Suprapubic skin (tissue), 3 donors: ENCODE results near the gene ITPA.

Experiments
- CTCF ChIP-seq, 2 donors: fragments of 200-600 bp in 1 of 2; fragments of 450-650 bp in 1 of 2; sonication (generic) in 1 of 2; IDR thresholded peaks; one replicate each; pipeline ENCODE4 v1.5.1; 2016 to 2019; ENCODE audit warnings: antibody characterized with exemption in 2 of 2, mild to moderate bottlenecking in 1 of 2, moderate library complexity in 1 of 2
- EP300 ChIP-seq: sonication (generic); formaldehyde crosslinking; IDR thresholded peaks from one replicate; pipeline ENCODE4 v1.6.1; 2017; ENCODE audit warnings: antibody characterized with exemption
- POLR2A ChIP-seq, 2 donors: fragments of 450-650 bp; IDR thresholded peaks; one replicate each; pipeline ENCODE4 v1.6.1; 2017; ENCODE audit warnings: antibody characterized with exemption in 2 of 2, mild to moderate bottlenecking in 2 of 2, moderate library complexity in 2 of 2

GRCh38 chr20:3189561-3190131, 19.7 kb upstream of the ITPA start:
- TF ChIP-seq CTCF (IDR thresholded peaks at IDR 0.05) (no peak), EP300 (no peak), POLR2A (IDR thresholded peaks at IDR 0.05) (no peak)
